SK-N-MC (cell line): ENCODE results near the gene SPRY2.

Experiments
- EZH2 ChIP-seq: fragments of 200-600 bp; sonication (generic); IDR thresholded peaks from one replicate; pipeline ENCODE4 v1.6.1; 2017; ENCODE audit warnings: antibody characterized with exemption
- FOXP2 ChIP-seq: optimal IDR thresholded peaks from 2 replicates; pipeline ENCODE3; 2011; ENCODE audit warnings: mild to moderate bottlenecking, moderate library complexity; ENCODE audit not compliant: insufficient read depth; ENCODE audit errors: extremely low read length, control extremely low read depth
- POLR2AphosphoS5 ChIP-seq: IDR thresholded peaks from 2 replicates; pipeline ENCODE4 v1.6.1; 2012; ENCODE audit warnings: mild to moderate bottlenecking, low read depth, low read length, borderline replicate concordance

DNA sequence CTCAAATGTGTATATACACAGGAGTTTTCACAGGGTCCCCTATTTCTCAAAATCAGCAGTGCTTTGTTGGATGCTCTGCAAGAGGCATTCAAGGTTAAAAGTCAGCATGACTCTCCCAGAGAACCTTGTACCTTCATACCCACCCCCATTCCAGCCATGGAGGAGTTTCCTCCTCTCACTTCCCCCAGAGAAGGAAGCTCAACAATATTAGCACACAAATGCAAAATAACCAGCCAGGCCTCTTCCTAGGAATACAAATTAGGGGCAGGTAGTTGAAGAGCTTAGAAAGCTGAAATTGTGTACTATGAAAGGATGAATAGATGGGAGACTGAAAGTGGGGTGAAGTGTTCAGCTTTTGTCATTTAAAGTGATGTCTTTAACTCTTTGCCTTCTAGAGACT, 43.8 kb downstream of the SPRY2 start:
- TF ChIP-seq POLR2AphosphoS5 (no peak), EZH2 (no peak), FOXP2 (no peak)
